ENCODE measurements around the gene PCED1B.
"Not testable (repeated sequence)": the region's sequence is repeated elsewhere in the genome, so short reads cannot be mapped to it uniquely, and the experiment has no call there.

The PCED1B gene

GRCh38 chr12:47111392-47111778, 32.0 kb downstream of the PCED1B start:
- H3K4me3 ChIP-seq (ENCODE audit: low read length): no peak overlapping the region
- no peaks in the 10 kb centered on the region for H3K9me3 ChIP-seq (ENCODE audit: insufficient read depth, low read depth, low read length)
- H3K9ac ChIP-seq (ENCODE audit: low read depth, low read length): no peak overlapping the region
- H3K4me1 ChIP-seq (ENCODE audit: insufficient read depth, low read length): no peaks in the 10 kb centered on the region
- H3K27ac ChIP-seq (ENCODE audit: low read length): no peak overlapping the region
- no peaks in the 10 kb centered on the region for H3K36me3 ChIP-seq (ENCODE audit: insufficient read depth, low read depth, low read length)
- no peaks in the 10 kb centered on the region for H3K27me3 ChIP-seq (ENCODE audit: insufficient read depth, low read length)

DNA sequence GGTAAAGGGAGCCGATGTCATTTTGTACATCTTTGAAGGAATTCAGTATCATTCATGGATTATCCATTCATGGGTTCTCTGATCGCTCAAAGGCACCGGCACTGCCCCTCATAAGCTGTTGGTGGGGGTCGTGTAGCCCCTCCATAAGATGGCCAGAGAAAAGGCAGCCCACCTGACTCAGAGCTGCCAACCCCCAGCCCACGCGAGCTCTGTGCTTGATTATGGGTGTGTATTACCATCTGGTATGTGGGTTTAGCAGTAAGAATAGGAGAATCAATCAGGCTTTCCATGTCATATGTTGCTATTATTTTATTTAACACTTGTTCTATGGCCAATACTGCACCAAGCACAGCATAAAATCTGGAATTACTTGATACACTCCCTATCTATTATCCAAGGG, 32.4 kb downstream of the PCED1B start:
- H3K4me3 ChIP-seq (ENCODE audit: low read length): no peak overlapping the region
- no peaks in the 10 kb centered on the region for H3K9me3 ChIP-seq (ENCODE audit: insufficient read depth, low read depth, low read length)
- no peaks in the 10 kb centered on the region for H3K36me3 ChIP-seq (ENCODE audit: insufficient read depth, low read depth, low read length)
- no peaks in the 10 kb centered on the region for H3K4me1 ChIP-seq (ENCODE audit: insufficient read depth, low read length)
- no peak overlapping the region for H3K27ac ChIP-seq (ENCODE audit: low read length)
- no peaks in the 10 kb centered on the region for H3K27me3 ChIP-seq (ENCODE audit: insufficient read depth, low read length)
- H3K9ac ChIP-seq (ENCODE audit: low read depth, low read length): no peak overlapping the region

- Histone ChIP-seq H3K9ac (ENCODE audit: low read depth, low read length) (no peak overlapping the region), H3K4me1 (ENCODE audit: insufficient read depth, low read length) (no peaks in the 10 kb centered on the region), H3K36me3 (ENCODE audit: insufficient read depth, low read depth, low read length) (no peaks in the 10 kb centered on the region), H3K9me3 (ENCODE audit: insufficient read depth, low read depth, low read length) (no peaks in the 10 kb centered on the region), H3K27me3 (ENCODE audit: insufficient read depth, low read length) (no peaks in the 10 kb centered on the region), H3K27ac (ENCODE audit: low read length) (no peak overlapping the region), H3K4me3 (ENCODE audit: low read length) (no peak overlapping the region)
Observed at GRCh38 chr12:47112679-47113078, 33.3 kb downstream of the PCED1B start.

DNA sequence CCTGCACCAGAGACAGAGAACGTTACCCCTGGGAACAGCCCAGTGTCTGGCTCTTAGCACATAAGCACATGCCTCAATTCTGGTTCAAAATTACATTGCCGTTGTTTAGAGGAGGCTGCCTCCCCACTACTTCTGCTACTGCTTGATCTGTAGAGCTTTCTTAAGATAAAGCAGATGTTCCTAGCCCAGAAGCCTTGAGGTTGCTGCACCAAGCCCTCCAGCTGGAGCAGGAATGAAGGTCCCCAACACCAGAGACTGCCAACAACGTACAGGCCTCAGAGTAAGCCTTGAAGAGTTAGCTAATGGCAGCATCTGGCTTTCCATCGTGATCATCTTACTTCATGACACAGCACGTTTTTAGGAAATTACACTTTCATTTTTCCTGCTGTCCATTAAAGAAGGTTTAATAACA, 35.1 kb downstream of the PCED1B start:
- Histone ChIP-seq H3K4me3 (ENCODE audit: low read length) (no peak overlapping the region), H3K27ac (ENCODE audit: low read length) (no peak overlapping the region), H3K9me3 (ENCODE audit: insufficient read depth, low read depth, low read length) (no peaks in the 10 kb centered on the region), H3K4me1 (ENCODE audit: insufficient read depth, low read length) (no peaks in the 10 kb centered on the region), H3K27me3 (ENCODE audit: insufficient read depth, low read length) (no peaks in the 10 kb centered on the region), H3K9ac (ENCODE audit: low read depth, low read length) (no peak overlapping the region), H3K36me3 (ENCODE audit: insufficient read depth, low read depth, low read length) (no peaks in the 10 kb centered on the region)

DNA sequence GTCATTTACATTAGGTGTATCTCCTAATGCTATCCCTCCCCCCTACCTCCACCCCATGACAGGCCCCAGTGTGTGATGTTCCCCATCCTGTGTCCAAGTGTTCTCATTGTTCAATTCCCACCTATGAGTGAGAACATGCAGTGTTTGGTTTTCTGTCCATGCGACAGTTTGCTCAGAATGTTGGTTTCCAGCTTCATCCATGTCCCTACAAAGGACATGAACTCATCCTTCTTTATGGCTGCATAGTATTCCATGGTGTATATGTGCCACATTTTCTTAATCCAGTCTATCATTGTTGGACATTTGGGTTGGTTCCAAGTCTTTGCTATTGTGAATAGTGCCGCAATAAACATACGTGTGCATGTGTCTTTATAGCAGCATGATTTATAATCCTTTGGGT, 37.9 kb downstream of the PCED1B start:
- not testable (repeated sequence) for H3K9me3 ChIP-seq (ENCODE audit: insufficient read depth, low read depth, low read length); H3K36me3 ChIP-seq (ENCODE audit: insufficient read depth, low read depth, low read length); H3K27me3 ChIP-seq (ENCODE audit: insufficient read depth, low read length); H3K9ac ChIP-seq (ENCODE audit: low read depth, low read length); H3K4me3 ChIP-seq (ENCODE audit: low read length); H3K27ac ChIP-seq (ENCODE audit: low read length); H3K4me1 ChIP-seq (ENCODE audit: insufficient read depth, low read length)

DNA sequence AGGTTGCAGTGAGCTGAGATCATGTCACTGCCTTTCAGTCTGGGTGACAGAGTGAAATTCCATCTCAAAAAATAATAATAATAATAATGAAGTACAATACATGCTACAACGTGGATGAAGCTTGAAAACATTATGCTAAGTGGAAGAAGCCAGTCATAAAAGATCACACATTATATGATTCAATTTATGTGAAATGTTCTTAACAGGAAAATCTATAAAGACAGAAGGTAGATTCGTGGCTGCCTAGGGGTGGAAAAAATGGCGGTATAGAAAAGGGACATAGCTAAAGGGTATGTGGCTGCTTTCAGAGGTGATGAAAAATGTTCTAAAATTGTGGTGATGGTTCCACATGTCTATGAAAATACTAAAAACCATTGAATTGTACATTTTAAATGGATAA, 41.3 kb downstream of the PCED1B start:
- Histone ChIP-seq H3K9ac (ENCODE audit: low read depth, low read length) (no peak overlapping the region), H3K36me3 (ENCODE audit: insufficient read depth, low read depth, low read length) (no peaks in the 10 kb centered on the region), H3K9me3 (ENCODE audit: insufficient read depth, low read depth, low read length) (no peaks in the 10 kb centered on the region), H3K4me1 (ENCODE audit: insufficient read depth, low read length) (no peaks in the 10 kb centered on the region), H3K27ac (ENCODE audit: low read length) (no peak overlapping the region), H3K27me3 (ENCODE audit: insufficient read depth, low read length) (no peaks in the 10 kb centered on the region), H3K4me3 (ENCODE audit: low read length) (no peak overlapping the region)

DNA sequence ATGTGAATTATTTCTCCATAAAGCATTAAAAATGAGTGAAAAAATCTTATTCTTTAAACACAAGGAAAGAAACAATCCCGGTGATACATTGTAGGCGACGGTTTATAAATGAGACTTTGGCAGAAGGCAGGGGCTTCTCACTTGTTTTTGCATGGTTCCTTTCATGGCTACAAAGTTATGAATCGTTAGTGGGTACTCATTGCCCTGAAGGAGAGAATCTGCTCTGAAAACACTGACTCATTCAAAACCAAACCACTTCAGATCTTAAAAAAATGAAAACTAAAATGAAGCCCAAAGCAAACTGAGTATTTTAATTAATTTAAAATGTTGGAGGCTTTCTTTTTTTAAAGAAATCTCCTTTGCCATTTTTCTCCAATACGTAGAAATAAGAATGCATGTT, 41.7 kb downstream of the PCED1B start:
- no peak overlapping the region for H3K27ac ChIP-seq (ENCODE audit: low read length)
- H3K36me3 ChIP-seq (ENCODE audit: insufficient read depth, low read depth, low read length): no peaks in the 10 kb centered on the region
- no peaks in the 10 kb centered on the region for H3K9me3 ChIP-seq (ENCODE audit: insufficient read depth, low read depth, low read length)
- H3K9ac ChIP-seq (ENCODE audit: low read depth, low read length): no peak overlapping the region
- H3K4me3 ChIP-seq (ENCODE audit: low read length): no peak overlapping the region
- H3K4me1 ChIP-seq (ENCODE audit: insufficient read depth, low read length): no peaks in the 10 kb centered on the region
- H3K27me3 ChIP-seq (ENCODE audit: insufficient read depth, low read length): no peaks in the 10 kb centered on the region

DNA sequence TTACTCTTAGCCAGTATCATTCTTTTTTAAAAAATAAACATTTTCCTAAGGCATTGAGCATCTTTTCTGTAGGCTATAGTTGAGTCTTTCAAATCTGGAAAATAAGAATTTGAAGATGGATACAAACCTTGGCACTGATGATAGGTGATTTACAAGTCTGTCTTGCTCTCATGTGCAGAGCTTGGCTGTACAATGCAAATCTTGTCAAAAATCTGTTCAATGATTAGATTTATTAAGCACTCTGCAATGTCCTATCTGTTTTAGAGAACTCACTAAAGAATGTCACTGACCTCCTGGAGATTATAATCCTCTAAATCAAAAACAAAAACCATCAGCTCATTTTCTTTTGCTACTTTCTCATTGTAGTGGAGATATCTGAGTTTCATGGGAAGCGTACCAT, 43.2 kb downstream of the PCED1B start:
- H3K9me3 ChIP-seq (ENCODE audit: insufficient read depth, low read depth, low read length): no peaks in the 10 kb centered on the region
- no peaks in the 10 kb centered on the region for H3K36me3 ChIP-seq (ENCODE audit: insufficient read depth, low read depth, low read length)
- H3K27ac ChIP-seq (ENCODE audit: low read length): no peak overlapping the region
- no peaks in the 10 kb centered on the region for H3K27me3 ChIP-seq (ENCODE audit: insufficient read depth, low read length)
- H3K4me1 ChIP-seq (ENCODE audit: insufficient read depth, low read length): no peaks in the 10 kb centered on the region
- H3K9ac ChIP-seq (ENCODE audit: low read depth, low read length): no peak overlapping the region
- no peak overlapping the region for H3K4me3 ChIP-seq (ENCODE audit: low read length)

- Histone ChIP-seq H3K9ac (ENCODE audit: low read depth, low read length) (no peak overlapping the region), H3K4me1 (ENCODE audit: insufficient read depth, low read length) (no peaks in the 10 kb centered on the region), H3K27ac (ENCODE audit: low read length) (no peak overlapping the region), H3K4me3 (ENCODE audit: low read length) (no peak overlapping the region), H3K36me3 (ENCODE audit: insufficient read depth, low read depth, low read length) (no peaks in the 10 kb centered on the region), H3K9me3 (ENCODE audit: insufficient read depth, low read depth, low read length) (no peaks in the 10 kb centered on the region), H3K27me3 (ENCODE audit: insufficient read depth, low read length) (no peaks in the 10 kb centered on the region)
Observed at GRCh38 chr12:47123730-47124129, 44.3 kb downstream of the PCED1B start.

- Histone ChIP-seq H3K4me1 (ENCODE audit: insufficient read depth, low read length) (no peaks in the 10 kb centered on the region), H3K27me3 (ENCODE audit: insufficient read depth, low read length) (no peaks in the 10 kb centered on the region), H3K9me3 (ENCODE audit: insufficient read depth, low read depth, low read length) (no peaks in the 10 kb centered on the region), H3K36me3 (ENCODE audit: insufficient read depth, low read depth, low read length) (no peaks in the 10 kb centered on the region), H3K4me3 (ENCODE audit: low read length) (no peak overlapping the region), H3K27ac (ENCODE audit: low read length) (no peak overlapping the region), H3K9ac (ENCODE audit: low read depth, low read length) (no peak overlapping the region)
Observed at GRCh38 chr12:47124451-47124850, 45.0 kb downstream of the PCED1B start.

GRCh38 chr12:47126246-47126645, 46.8 kb downstream of the PCED1B start:
- Histone ChIP-seq H3K36me3 (ENCODE audit: insufficient read depth, low read depth, low read length) (no peaks in the 10 kb centered on the region), H3K27me3 (ENCODE audit: insufficient read depth, low read length) (no peaks in the 10 kb centered on the region), H3K4me1 (ENCODE audit: insufficient read depth, low read length) (no peaks in the 10 kb centered on the region), H3K9me3 (ENCODE audit: insufficient read depth, low read depth, low read length) (no peaks in the 10 kb centered on the region), H3K4me3 (ENCODE audit: low read length) (no peak overlapping the region), H3K27ac (ENCODE audit: low read length) (no peak overlapping the region), H3K9ac (ENCODE audit: low read depth, low read length) (no peak overlapping the region)

- H3K27me3 ChIP-seq (ENCODE audit: insufficient read depth, low read length): no peaks in the 10 kb centered on the region
- H3K9ac ChIP-seq (ENCODE audit: low read depth, low read length): no peak overlapping the region
- H3K36me3 ChIP-seq (ENCODE audit: insufficient read depth, low read depth, low read length): no peaks in the 10 kb centered on the region
- no peaks in the 10 kb centered on the region for H3K9me3 ChIP-seq (ENCODE audit: insufficient read depth, low read depth, low read length)
- no peak overlapping the region for H3K4me3 ChIP-seq (ENCODE audit: low read length)
- no peak overlapping the region for H3K27ac ChIP-seq (ENCODE audit: low read length)
- H3K4me1 ChIP-seq (ENCODE audit: insufficient read depth, low read length): no peaks in the 10 kb centered on the region
Observed at GRCh38 chr12:47131011-47131410, 51.6 kb downstream of the PCED1B start.

- Histone ChIP-seq H3K4me3 (ENCODE audit: low read length) (no peak overlapping the region), H3K9ac (ENCODE audit: low read depth, low read length) (no peak overlapping the region), H3K27me3 (ENCODE audit: insufficient read depth, low read length) (no peaks in the 10 kb centered on the region), H3K36me3 (ENCODE audit: insufficient read depth, low read depth, low read length) (no peaks in the 10 kb centered on the region), H3K27ac (ENCODE audit: low read length) (no peak overlapping the region), H3K4me1 (ENCODE audit: insufficient read depth, low read length) (no peaks in the 10 kb centered on the region), H3K9me3 (ENCODE audit: insufficient read depth, low read depth, low read length) (no peaks in the 10 kb centered on the region)
Observed at GRCh38 chr12:47134005-47134404, 54.6 kb downstream of the PCED1B start.
